RWPE2 (cell line): ENCODE results near the gene ENAH.

Experiments used
- ATAC-seq: fragments of 200-7000 bp; cut with Tn5 transposase; 3 replicates; pipeline ENCODE4 v1.9.1; 2021; ENCODE audit warnings: low read depth
- DNase-seq: peaks from one replicate; pipeline ENCODE4 v3.0.0-alpha.2; 2020; ENCODE audit warnings: low spot score
- H3K27ac ChIP-seq: fragments of 450-650 bp; 2 replicates; pipeline ENCODE4 v1.5.1; 2017; ENCODE audit warnings: mild to moderate bottlenecking; ENCODE audit not compliant: poor library complexity, severe bottlenecking
- H3K27me3 ChIP-seq: fragments of 250-450 bp; sonication (Bioruptor Pico); 2 replicates; pipeline ENCODE4 v1.5.1; 2021; ENCODE audit warnings: mild to moderate bottlenecking, moderate library complexity; ENCODE audit not compliant: insufficient read depth, poor library complexity, severe bottlenecking
- H3K36me3 ChIP-seq: fragments of 250-450 bp; sonication (Bioruptor Pico); 2 replicates; pipeline ENCODE4 v1.5.1; 2020; ENCODE audit warnings: low read depth, mild to moderate bottlenecking, moderate library complexity
- H3K4me1 ChIP-seq: fragments of 250-450 bp; sonication (Bioruptor Pico); 2 replicates; pipeline ENCODE4 v1.5.1; 2021; ENCODE audit warnings: mild to moderate bottlenecking, moderate library complexity; ENCODE audit not compliant: insufficient read depth, poor library complexity, severe bottlenecking
- H3K4me3 ChIP-seq: fragments of 250-450 bp; sonication (Bioruptor Pico); 2 replicates; pipeline ENCODE4 v1.5.1; 2021; ENCODE audit warnings: mild to moderate bottlenecking, moderate library complexity; ENCODE audit not compliant: severe bottlenecking
- H3K9me3 ChIP-seq: fragments of 250-450 bp; sonication (Bioruptor Pico); 2 replicates; pipeline ENCODE4 v1.5.1; 2021; ENCODE audit warnings: mild to moderate bottlenecking, moderate library complexity; ENCODE audit not compliant: severe bottlenecking
- CTCF ChIP-seq: fragments of 450-650 bp; IDR thresholded peaks from one replicate; pipeline ENCODE4 v1.5.1; 2017; ENCODE audit warnings: mild to moderate bottlenecking, moderate library complexity; ENCODE audit not compliant: poor library complexity, severe bottlenecking

ENAH gene

GRCh38 chr1:225466848-225467192 lies 186.1 kb downstream of the ENAH start:
- no peak for TF ChIP-seq CTCF
- Histone ChIP-seq H3K36me3 (no peaks in the 10 kb centered on the region), H3K4me3 (no peak overlapping the region), H3K9me3 (no peaks in the 10 kb centered on the region), H3K27ac (no peak overlapping the region), H3K27me3 (no peaks in the 10 kb centered on the region), H3K4me1 (peaks cover 10% of the 10 kb centered on the region)
- ATAC-seq (no peak), DNase-seq (no peak)

GRCh38 chr1:225465793-225466517 lies 187.0 kb downstream of the ENAH start:
- no peak overlapping the region for H3K4me3 ChIP-seq
- no peaks in the 10 kb centered on the region for H3K27me3 ChIP-seq
- DNase-seq: no peak
- no peaks in the 10 kb centered on the region for H3K36me3 ChIP-seq
- no peak overlapping the region for H3K27ac ChIP-seq
- ATAC-seq: no peak
- no peak for TF ChIP-seq CTCF
- H3K9me3 ChIP-seq: no peaks in the 10 kb centered on the region
- peaks cover 10% of the 10 kb centered on the region for H3K4me1 ChIP-seq

- H3K27me3 ChIP-seq: no peaks in the 10 kb centered on the region
- H3K4me1 ChIP-seq: peaks cover 10% of the 10 kb centered on the region
- TF ChIP-seq CTCF: no peak
- no peaks in the 10 kb centered on the region for H3K36me3 ChIP-seq
- H3K9me3 ChIP-seq: no peaks in the 10 kb centered on the region
- no peak overlapping the region for H3K4me3 ChIP-seq
- no peak overlapping the region for H3K27ac ChIP-seq
- ATAC-seq (no peak), DNase-seq (no peak)
These were observed 187.8 kb downstream of the ENAH start for GRCh38 chr1:225464851-225465792.

- Histone ChIP-seq H3K27ac (no peak overlapping the region), H3K4me1 (peaks cover 10% of the 10 kb centered on the region), H3K9me3 (no peaks in the 10 kb centered on the region), H3K36me3 (no peaks in the 10 kb centered on the region), H3K4me3 (no peak overlapping the region), H3K27me3 (no peaks in the 10 kb centered on the region)
- TF ChIP-seq CTCF: no peak
- peak; percentile 41; the same call in 1 of the 3 replicates for ATAC-seq
- no peak for DNase-seq
These were observed 190.0 kb downstream of the ENAH start for GRCh38 chr1:225462714-225463574.
